GM12878 (cell line): ENCODE data around the gene CC2D1A. TPM values are rescaled to one million over a fixed set of nuclear protein-coding genes. Genes with fewer than 3 reads are reported as not detected.

Experiments
- ATAC-seq: fragments of 200-7000 bp; cut with Tn5 transposase; 3 replicates; pipeline ENCODE4 v1.9.1; 2020; ENCODE audit warnings: mild to moderate bottlenecking, moderate library complexity
- BruUV-seq: library from RNA; stranded (reverse); fragments of 400-500 nt; replicated peaks from 2 replicates; lab custom pipeline; 2021; lab: Mats Ljungman, UMichigan
- CTCF ChIA-PET: fragments of 300-600 bp; sonication (Branson Sonifier 250); formaldehyde crosslinking; extraction: SDS; loops from one replicate; lab custom pipeline; 2021; ENCODE audit warnings: inconsistent platforms; lab: Yijun Ruan, JAX
- POLR2A ChIA-PET: fragments of 350-600 bp; formaldehyde crosslinking; extraction: SDS; loops from one replicate; lab custom pipeline; 2021; ENCODE audit warnings: inconsistent platforms; lab: Charles Lee
- RAD21 ChIA-PET: fragments of 300-600 bp; sonication (Branson Sonifier 250); formaldehyde crosslinking; loops from one replicate; lab custom pipeline; 2023; ENCODE audit warnings: antibody characterized with exemption; ENCODE audit not compliant: unreplicated experiment; lab: Charles Lee
- SMC1A ChIA-PET: fragments of 300-600 bp; sonication (Branson Sonifier 250); formaldehyde crosslinking; loops from one replicate; lab custom pipeline; 2023; ENCODE audit not compliant: unreplicated experiment, uncharacterized antibody; lab: Charles Lee
- DNase-seq: peaks from one replicate; pipeline ENCODE4 v3.0.0-alpha.2; 2011; ENCODE audit warnings: low read depth, low spot score
- FAIRE-seq: peaks from 3 replicates; lab custom pipeline; 2011; peaks lifted over from hg19 to GRCh38; lab: Jason Lieb, UNC
- H2AFZ ChIP-seq: 2 replicates; pipeline ENCODE4 v1.6.0; 2011; ENCODE audit warnings: low read depth, low read length, control low read depth; ENCODE audit not compliant: control insufficient read depth
- H3K27ac ChIP-seq: 2 replicates; pipeline ENCODE4 v1.5.1; 2011; ENCODE audit warnings: control low read depth; ENCODE audit not compliant: control insufficient read depth, insufficient read depth
- H3K27me3 ChIP-seq, 2 experiments: replicated peaks in 1 of 2; 2 replicates each; pipeline versions ENCODE4 v1.6.0 to v1.6.1; 2011; ENCODE audit warnings: low read length in 1 of 2; ENCODE audit not compliant: control insufficient read depth in 2 of 2, insufficient read depth in 2 of 2
- H3K36me3 ChIP-seq, 2 experiments: 2 replicates each; pipeline ENCODE4 v1.5.1; 2011; ENCODE audit warnings: low read length in 1 of 2; ENCODE audit not compliant: control insufficient read depth in 2 of 2, insufficient read depth in 2 of 2
- H3K4me1 ChIP-seq: 2 replicates; pipeline ENCODE4 v1.6.1; 2011; ENCODE audit warnings: mild to moderate bottlenecking, low read length, moderate library complexity, mixed read lengths; ENCODE audit not compliant: control insufficient read depth, insufficient read depth
- H3K4me2 ChIP-seq: 2 replicates; pipeline ENCODE4 v1.6.0; 2011; ENCODE audit warnings: control low read depth; ENCODE audit not compliant: control insufficient read depth, insufficient read depth
- H3K4me3 ChIP-seq: fragments of 200-600 bp; sonication (generic); 2 replicates; pipeline ENCODE4 v1.5.1; 2016
- H3K79me2 ChIP-seq: 2 replicates; pipeline ENCODE4 v1.6.0; 2011; ENCODE audit warnings: low read length; ENCODE audit not compliant: control insufficient read depth, insufficient read depth
- H3K9ac ChIP-seq: 2 replicates; pipeline ENCODE4 v1.8.0; 2011; ENCODE audit warnings: low read length, control low read depth, mixed read lengths; ENCODE audit not compliant: control insufficient read depth, insufficient read depth
- H3K9me3 ChIP-seq: replicated peaks from 3 replicates; pipeline ENCODE4 v1.5.1; 2011; ENCODE audit warnings: mild to moderate bottlenecking, low read length; ENCODE audit not compliant: control insufficient read depth, insufficient read depth
- H4K20me1 ChIP-seq: 2 replicates; pipeline ENCODE4 v1.6.0; 2011; ENCODE audit not compliant: control insufficient read depth, insufficient read depth
- BCL11A ChIP-seq: IDR thresholded peaks from 2 replicates; pipeline ENCODE4 v1.6.1; 2011; ENCODE audit warnings: low read depth, low read length
- CREB1 ChIP-seq: IDR thresholded peaks from 2 replicates; pipeline ENCODE4 v1.6.1; 2012; ENCODE audit warnings: low read depth, mild to moderate bottlenecking, inconsistent platforms
- FOS ChIP-seq: IDR thresholded peaks from 3 replicates; pipeline ENCODE4 v1.6.1; 2011; ENCODE audit warnings: borderline replicate concordance; ENCODE audit not compliant: insufficient read length; ENCODE audit errors: extremely low read depth
- MTA3 ChIP-seq: IDR thresholded peaks from 2 replicates; pipeline ENCODE4 v1.6.1; 2012; ENCODE audit warnings: low read length, inconsistent platforms, borderline replicate concordance
- NR2C2 ChIP-seq: IDR thresholded peaks from 2 replicates; pipeline ENCODE4 v1.6.1; 2011; ENCODE audit warnings: borderline replicate concordance, low read depth; ENCODE audit not compliant: control insufficient read depth, insufficient read length
- SMAD5 ChIP-seq: IDR thresholded peaks from 2 replicates; pipeline ENCODE4 v1.6.1; 2016; ENCODE audit warnings: antibody characterized with exemption, low read depth
- TCF3 ChIP-seq: IDR thresholded peaks from 2 replicates; pipeline ENCODE4 v1.6.1; 2012; ENCODE audit warnings: low read depth, mild to moderate bottlenecking, low read length, borderline replicate concordance; ENCODE audit not compliant: insufficient read depth
- ZNF687 ChIP-seq: fragments of 450-650 bp; IDR thresholded peaks from 2 replicates; pipeline ENCODE4 v1.6.1; 2017; ENCODE audit warnings: mild to moderate bottlenecking, moderate library complexity
- WGBS: methylation state at CpG from one replicate; pipeline ENCODE4 v1.1.6; 2016; ENCODE audit warnings: low lambda C conversion rate; ENCODE audit not compliant: insufficient replicate concordance, insufficient coverage; ENCODE audit errors: missing lambda C conversion rate; 5-methylcytosine and 5-hydroxymethylcytosine counted together
- in situ Hi-C: fragments of 300-500 bp; cut with MboI; formaldehyde crosslinking; loops from 9 replicates; pipeline ENCODE4 v1.14.3; 2018; ENCODE audit warnings: mixed read lengths
- intact Hi-C: fragments of 100-400 bp; cut with micrococcal nuclease; formaldehyde crosslinking; loops from one replicate; pipeline ENCODE4 v1.14.2; 2022; ENCODE audit not compliant: unreplicated experiment
- polyA plus RNA-seq, 11 experiments: library from polyadenylated mRNA; depleted of rRNA in 4 of 11; unstranded in 6 of 11; stranded (reverse) in 5 of 11; fragments of >200 nt; fragmentation: Nextera tagmentation in 4 of 11; fragmentation: Illumina TruSeq in 1 of 11; extraction: Ambion mirVana in 4 of 11; extraction: Trizol in 1 of 11; gene quantifications; 1 replicate in 1 of 11; 2 replicates in 10 of 11; pipeline versions ENCODE4 v1.2.1 to v1.2.3, GENCODE V29; 2011 to 2016; ENCODE audit warnings: inconsistent platforms in 2 of 11, missing spikeins in 2 of 11, low read depth in 1 of 11
- total RNA-seq, 4 experiments: library from RNA; depleted of rRNA in 3 of 4; stranded (reverse); fragments of >200 nt in 3 of 4; fragmentation: Illumina TruSeq in 1 of 4; extraction: Trizol in 1 of 4; gene quantifications; 2 replicates each; pipeline versions ENCODE4 v1.2.1 to v1.2.3, GENCODE V29; 2013 to 2021
- TF ChIP-seq, protein P1 (sequence below): fragments of 450-650 bp; formaldehyde crosslinking; IDR thresholded peaks from 2 replicates; pipeline ENCODE4 v1.4.0; 2020; ENCODE audit warnings: mild to moderate bottlenecking, moderate library complexity

Gene CC2D1A
- total and polyA plus RNA-seq, 10 of the 15 experiments (the other 5 are each of a cell fraction or from before 2014, with no cell fraction given) = 0.13 to 36.1 (median 16.1) TPM

GRCh38 chr19:13977803-13978202 is 71.8 kb downstream of the CC2D1A start:
- no peak overlapping the region for H3K27ac ChIP-seq
- no peaks in the 10 kb centered on the region for H3K27me3 ChIP-seq
- ChIA-PET CTCF (interaction anchor here (0.7 to 1.1 kb wide), 4 partner anchors 56 to 972 kb away, joined by 3 to 4 read pairs (median 3); no protein-coding TSS in a partner anchor), SMC1A (interaction anchor here (1.2 to 1.9 kb wide), 2 partner anchors 11 to 64 kb away, joined by 3 to 4 read pairs; no protein-coding TSS in a partner anchor), RAD21 (no interaction called here), POLR2A (no interaction called here)
- no peak overlapping the region for H3K4me3 ChIP-seq
- no peaks in the 10 kb centered on the region for H3K4me1 ChIP-seq
- no peak for FAIRE-seq
- no peak overlapping the region for H2AFZ ChIP-seq
- H3K4me2 ChIP-seq = no peak overlapping the region
- ATAC-seq = no peak
- in situ Hi-C loops (no loop called here), intact Hi-C loops (no loop called here)
- WGBS = 97% methylated on average over 12 of the region's 12 CpGs
- H3K79me2 ChIP-seq = no peaks in the 10 kb centered on the region
- no peak for DNase-seq
- H3K36me3 ChIP-seq = no peaks in the 10 kb centered on the region; a peak in 1 of 4 replicates
- no peaks in the 10 kb centered on the region for H3K9me3 ChIP-seq
- TF ChIP-seq ZNF687 (no peak), MTA3 (no peak), TCF3 (no peak), NR2C2 (no peak), CREB1 (no peak), FOS (no peak), BCL11A (no peak), SMAD5 (no peak)
- TF ChIP-seq, protein P1, sequence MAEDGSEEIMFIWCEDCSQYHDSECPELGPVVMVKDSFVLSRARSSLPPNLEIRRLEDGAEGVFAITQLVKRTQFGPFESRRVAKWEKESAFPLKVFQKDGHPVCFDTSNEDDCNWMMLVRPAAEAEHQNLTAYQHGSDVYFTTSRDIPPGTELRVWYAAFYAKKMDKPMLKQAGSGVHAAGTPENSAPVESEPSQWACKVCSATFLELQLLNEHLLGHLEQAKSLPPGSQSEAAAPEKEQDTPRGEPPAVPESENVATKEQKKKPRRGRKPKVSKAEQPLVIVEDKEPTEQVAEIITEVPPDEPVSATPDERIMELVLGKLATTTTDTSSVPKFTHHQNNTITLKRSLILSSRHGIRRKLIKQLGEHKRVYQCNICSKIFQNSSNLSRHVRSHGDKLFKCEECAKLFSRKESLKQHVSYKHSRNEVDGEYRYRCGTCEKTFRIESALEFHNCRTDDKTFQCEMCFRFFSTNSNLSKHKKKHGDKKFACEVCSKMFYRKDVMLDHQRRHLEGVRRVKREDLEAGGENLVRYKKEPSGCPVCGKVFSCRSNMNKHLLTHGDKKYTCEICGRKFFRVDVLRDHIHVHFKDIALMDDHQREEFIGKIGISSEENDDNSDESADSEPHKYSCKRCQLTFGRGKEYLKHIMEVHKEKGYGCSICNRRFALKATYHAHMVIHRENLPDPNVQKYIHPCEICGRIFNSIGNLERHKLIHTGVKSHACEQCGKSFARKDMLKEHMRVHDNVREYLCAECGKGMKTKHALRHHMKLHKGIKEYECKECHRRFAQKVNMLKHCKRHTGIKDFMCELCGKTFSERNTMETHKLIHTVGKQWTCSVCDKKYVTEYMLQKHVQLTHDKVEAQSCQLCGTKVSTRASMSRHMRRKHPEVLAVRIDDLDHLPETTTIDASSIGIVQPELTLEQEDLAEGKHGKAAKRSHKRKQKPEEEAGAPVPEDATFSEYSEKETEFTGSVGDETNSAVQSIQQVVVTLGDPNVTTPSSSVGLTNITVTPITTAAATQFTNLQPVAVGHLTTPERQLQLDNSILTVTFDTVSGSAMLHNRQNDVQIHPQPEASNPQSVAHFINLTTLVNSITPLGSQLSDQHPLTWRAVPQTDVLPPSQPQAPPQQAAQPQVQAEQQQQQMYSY = no peak
- H3K9ac ChIP-seq = no peak overlapping the region
- H4K20me1 ChIP-seq = no peaks in the 10 kb centered on the region
- BruUV-seq = no TSS peak
